NCI-H1417 (cell line): ENCODE data around the gene NSD1.
A peak's percentile ranks its signal among the peaks of the same experiment; 100 is the strongest.
"Not testable (repeated sequence)": the region's sequence is repeated elsewhere in the genome, so short reads cannot be mapped to it uniquely, and the experiment has no call there.

Source experiments
- DNase-seq, 3 experiments: peaks; one replicate each; lab custom pipeline; 2025; lab: John Stamatoyannopoulos, UW

NSD1 gene

DNA sequence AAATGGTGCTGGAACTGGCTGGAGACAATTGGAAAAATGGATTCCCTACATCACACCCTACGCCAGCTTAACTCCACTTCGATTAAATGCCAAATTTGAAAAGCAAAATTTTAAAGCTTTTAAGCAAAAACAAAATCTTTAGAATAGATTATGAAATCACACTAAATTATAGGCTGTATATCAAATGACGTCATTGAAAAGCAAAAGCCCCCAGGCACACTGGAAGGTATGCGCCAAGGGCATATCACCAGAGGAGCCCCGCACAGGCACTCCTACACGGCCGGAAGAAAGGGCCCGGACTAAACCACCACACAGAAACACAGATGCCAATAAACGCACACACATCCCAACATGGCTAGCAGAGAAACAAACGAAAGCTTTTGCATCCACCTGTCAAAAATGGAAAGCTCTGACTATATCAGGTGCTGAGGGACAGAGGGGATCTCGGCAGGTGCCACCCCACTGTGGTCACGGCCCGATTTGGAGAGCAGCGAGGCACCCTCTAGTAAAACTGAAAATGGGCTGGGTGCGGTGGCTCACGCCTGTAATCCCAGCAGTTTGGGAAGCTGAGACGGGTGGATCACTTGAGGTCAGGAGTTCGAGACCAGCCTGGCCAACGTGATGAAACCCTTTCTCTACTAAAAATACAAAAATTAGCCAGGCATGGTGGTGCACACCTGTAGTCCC lies 195.1 kb downstream of the NSD1 start:
- no peak for DNase-seq

DNA sequence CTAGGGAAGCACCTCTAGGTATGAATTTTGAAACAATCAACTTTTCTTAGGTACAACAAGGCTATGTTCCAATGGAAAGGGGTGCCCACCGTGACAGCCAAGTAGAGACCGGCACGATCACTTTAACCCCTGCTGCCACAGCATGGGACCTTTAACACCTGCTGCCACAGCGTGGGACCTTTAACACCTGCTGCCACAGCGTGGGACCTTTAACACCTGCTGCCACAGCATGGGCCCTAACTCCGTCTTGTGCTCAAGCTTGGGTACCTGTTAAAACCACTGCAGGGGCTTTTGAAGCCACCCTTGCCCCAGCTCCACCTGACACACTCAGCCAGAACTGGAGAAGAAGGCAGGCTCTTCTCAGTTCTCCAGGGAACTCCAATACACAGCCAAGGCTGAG lies 196.3 kb downstream of the NSD1 start:
- DNase-seq, result peak in 1 of 3 experiments; percentile 35

DNA sequence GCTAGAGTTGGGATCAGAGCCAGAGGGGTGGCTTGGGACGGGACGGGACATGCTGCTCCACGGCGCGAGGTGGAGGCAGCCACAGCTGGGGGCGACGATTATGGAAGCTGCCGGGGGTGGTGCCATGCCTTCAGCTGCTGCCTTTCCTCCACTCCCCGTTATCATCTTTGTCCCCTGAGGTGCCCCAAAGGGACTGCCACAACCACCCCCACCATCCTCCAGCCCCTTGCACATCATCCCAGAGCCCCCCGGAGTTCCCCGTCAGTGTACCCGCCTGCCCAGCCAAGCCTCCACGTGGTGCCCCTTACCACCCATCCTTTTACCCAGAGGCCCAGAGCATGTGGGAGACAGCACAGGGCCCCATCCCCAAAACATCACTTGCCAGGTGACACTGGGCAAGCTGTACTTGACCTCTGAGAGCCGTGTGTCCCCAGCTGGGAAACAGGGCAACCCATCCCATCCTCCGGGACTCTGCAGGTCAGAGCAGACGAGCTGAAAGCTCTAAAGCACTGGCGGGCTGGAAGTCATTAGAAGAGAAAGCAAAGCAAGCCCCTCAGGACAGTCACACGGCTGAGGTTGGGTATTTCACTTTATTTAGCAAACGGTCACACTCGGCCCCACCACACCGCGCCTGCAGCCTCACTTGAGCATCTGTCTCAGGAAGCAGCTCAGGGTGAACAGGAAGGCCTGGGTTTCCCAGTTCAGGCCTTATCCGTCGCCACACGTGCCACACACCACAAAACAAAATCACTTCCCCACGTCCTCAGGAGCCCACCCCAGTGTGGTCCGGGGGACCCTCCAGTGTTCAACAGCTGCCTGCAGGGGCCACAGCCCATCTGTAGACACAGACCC lies 197.6 kb downstream of the NSD1 start:
- DNase-seq, result no peak

DNA sequence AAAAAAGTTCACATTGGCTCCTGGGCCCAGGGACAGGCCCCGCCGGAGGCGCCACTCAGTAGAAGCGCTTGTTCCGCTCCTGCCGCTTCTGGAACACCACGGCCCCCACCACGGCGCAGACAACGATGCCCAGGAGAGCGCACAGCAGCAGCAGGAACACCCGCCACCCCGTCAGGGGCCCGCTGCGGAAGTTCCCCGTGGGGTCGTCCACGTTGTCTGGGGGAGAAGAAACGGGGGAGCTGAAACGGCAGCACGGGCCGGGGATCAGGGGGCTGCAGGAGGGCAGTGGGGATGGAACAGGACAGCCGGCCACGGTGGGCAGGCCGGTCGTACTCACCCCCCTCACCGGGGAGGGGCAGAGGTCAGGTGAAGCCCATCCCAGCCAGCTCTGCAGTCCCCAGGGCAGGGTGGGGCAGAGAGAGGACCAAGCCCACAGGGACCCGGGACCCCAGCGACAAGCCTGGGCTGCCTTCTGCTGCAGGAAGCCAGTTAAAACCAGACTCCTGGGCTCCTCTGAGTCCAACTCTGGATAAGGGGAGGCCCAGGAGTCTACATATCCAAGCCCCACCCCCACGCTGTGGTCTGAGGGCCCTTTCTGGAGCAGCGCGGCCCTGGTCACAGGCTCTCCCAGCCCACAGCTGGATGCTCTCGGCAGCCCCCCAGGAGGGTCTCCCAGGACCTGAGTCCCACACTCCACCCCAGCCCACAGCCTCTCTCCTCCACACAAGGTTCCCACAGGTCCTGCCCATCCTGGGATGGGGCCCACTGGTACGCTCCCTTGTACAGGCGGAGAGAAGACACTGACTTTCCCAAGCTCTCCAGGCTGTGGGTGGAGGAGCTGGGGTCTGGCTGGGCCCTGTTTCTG lies 198.7 kb downstream of the NSD1 start:
- DNase-seq, result no peak

DNA sequence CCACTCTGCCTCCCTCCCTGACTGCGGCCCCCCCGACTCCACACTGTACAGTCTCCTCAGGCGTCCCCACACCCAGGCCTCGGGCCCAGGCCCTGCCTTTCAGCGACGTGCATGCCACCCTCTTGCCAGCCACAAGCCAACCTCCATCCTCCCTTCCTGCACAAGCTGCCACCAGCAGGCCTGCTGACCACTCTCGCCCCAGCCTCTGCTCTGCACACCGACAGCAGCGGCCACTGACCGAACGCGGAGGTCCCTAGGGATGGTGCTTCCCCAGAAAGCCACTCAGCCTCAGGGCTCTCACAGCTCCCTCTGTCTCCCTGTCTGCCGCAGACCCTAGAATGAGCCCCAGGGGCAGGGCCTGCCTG lies 199.3 kb downstream of the NSD1 start:
- no peak for DNase-seq

DNA sequence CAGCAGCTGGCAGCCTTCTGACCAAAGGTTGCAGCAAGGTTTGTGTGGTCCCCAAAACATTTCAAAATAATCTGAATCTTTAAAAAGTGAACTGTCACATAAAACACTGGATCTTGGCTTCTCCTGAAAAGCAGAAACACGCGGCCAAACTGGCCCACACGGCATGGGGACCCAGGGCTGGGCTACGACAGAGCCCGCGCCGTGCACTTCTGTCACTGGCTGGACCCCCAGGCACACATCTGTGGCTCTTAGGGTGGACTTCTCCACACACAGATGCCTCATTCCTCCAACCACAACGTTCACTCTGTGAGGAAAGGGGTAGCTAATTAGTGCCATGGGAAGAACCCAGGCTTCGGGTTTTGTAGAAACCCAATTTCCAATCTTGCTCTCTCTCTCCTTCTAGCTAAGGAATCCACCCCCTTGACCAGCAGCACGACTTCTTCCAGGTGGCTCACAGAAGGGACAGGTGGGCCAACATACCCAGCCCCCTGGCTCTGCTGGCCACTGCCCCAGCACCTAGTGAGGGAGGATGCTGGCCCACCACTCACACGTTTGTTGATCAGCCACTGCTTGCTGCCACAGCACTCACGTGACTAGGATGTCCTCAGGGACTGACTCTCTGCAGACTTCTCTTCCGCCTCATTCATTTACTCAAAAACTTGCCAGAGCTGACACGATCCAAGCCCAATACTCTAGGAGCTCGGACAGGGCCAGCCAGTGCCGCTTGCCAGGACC lies 200.0 kb downstream of the NSD1 start:
- DNase-seq, result no peak

DNA sequence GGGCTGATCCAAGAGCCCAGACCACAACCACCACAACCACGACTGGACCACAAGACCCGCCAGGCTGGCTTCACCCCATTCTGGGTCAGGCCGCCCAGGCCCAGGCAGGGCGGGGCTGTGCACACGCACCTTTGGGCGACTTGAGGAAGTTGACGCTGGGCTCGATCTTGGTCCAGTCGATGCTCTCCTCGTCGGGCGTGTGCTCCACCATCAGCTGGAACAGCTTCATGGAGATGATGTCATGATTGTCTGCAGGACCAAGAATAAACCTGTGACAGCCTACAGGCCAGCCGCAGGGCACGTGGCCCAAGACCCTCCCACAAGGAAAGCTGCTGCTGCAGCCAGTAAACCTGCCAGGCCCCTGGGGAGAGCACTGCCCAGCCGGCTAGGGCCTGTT lies 200.6 kb downstream of the NSD1 start:
- DNase-seq, result no peak

DNA sequence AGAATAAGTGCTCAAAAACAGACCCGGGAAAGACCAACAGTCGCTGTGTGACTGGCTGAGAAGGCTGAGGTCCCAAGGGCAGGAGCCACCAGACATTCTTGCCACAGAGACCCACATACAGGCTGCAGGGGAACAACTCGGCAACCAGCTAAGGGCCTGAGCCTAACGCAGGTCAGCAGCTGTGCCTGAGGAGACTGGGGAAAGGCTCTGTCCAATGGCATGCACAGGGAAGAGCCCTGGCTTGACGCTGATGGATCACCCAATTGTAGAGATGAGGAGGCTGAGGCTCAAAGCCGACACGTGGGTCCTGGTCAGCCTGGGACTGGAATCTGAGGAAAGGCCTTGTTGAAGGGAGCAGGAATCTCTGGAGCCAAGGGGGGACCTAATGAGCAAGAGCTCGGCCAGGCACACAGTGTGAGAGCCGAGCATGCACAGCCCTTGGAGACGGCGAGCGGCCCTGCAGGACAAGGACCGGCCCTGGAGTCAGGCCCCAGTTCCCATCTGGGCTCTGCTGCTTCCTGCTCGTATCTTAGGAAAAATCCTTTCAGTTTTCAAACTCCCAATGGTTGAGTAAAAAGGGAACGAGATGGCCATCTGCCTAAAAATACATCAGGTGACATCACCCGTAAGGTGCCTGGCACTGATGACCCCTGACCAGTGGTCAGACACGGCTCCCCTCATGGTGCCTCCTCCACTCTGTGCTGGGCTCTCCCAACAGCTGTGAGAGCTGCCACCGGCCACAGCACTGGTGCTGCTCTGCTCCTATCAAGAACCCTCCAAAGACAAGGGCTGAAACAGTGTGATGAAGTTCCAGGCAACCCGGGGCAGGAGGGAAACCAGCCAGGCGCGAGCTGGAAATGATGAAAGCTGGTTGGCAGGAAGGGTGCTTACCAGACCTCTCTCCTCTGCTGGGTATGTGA lies 201.5 kb downstream of the NSD1 start:
- DNase-seq, result no peak

DNA sequence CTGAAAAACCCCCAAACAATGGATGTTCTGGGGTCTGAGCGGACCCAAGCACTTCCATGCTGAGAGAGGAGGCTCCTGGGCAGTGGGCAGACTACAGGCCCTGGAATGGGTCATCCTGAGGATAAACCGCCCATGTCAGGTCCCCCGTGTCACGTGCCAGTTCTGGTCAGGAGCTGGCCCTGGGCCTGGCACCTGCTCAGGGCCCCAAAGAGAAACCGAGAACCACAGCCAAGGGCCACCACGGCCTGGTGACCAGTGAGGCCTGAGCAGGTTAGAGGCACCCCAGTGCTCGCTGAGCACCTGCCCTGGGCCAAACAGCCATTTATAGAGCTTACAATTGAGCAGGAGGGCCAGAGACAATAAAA lies 202.1 kb downstream of the NSD1 start:
- DNase-seq, result no peak

DNA sequence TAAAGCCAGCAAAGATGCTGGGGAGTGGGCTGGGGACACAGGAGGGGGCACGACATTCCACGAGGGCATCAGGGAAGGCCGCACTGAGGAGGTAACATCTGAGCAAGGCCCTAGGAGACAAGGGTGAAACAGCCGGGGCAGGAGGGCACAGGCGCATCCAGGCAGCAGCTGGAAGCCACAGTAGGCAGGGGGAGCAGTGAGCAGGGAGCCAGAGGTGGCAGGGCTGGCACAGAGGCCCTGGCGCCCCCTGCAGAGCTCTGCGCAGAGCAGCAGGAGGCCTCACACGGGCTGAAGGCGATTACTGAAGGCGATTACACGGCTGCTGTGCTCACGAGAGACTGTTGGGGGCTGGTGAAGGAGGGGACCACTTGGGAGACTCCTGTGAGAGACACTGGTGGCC lies 202.5 kb downstream of the NSD1 start:
- DNase-seq, result peak in 1 of 3 experiments; percentile 11

DNA sequence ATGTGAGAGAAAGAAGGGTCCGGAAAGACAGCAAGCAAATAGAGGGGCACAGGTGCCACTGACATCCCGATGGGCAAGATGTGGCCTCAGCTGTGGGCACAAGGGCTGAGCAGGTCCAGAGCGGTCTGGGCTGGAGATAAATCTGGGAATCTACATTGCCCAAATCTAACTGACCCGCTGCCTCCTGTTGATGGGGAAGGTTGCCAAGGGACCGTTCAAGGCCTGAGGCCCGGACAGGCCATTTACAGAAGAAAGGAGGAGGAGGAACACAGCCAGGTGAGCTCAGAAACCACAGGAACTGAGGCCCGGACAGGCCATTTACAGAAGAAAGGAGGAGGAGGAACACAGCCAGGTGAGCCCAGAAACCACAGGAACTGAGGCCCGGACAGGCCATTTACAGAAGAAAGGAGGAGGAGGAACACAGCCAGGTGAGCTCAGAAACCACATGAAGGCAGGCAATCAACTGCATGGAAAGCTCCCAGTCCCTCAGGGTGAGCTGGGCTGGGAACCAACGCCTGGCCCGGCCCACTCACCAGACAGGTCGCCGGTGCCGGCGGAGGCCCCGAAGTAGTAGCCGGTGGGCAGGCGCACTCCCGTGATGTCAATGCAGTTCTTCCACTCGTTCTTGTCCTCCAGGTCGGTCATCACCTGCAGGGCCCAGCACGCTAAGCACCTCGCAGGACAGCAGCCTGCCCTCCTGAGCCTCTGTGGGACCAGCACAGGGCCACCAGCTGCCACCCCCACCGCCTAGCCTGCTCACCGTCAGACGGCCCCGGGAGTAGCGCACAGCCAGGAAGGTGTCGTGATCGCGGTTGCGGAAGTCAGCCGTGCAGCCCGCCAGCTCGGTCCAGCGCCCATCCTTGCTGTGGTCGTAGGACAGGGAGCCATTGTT lies 203.3 kb downstream of the NSD1 start:
- DNase-seq, result no peak

DNA sequence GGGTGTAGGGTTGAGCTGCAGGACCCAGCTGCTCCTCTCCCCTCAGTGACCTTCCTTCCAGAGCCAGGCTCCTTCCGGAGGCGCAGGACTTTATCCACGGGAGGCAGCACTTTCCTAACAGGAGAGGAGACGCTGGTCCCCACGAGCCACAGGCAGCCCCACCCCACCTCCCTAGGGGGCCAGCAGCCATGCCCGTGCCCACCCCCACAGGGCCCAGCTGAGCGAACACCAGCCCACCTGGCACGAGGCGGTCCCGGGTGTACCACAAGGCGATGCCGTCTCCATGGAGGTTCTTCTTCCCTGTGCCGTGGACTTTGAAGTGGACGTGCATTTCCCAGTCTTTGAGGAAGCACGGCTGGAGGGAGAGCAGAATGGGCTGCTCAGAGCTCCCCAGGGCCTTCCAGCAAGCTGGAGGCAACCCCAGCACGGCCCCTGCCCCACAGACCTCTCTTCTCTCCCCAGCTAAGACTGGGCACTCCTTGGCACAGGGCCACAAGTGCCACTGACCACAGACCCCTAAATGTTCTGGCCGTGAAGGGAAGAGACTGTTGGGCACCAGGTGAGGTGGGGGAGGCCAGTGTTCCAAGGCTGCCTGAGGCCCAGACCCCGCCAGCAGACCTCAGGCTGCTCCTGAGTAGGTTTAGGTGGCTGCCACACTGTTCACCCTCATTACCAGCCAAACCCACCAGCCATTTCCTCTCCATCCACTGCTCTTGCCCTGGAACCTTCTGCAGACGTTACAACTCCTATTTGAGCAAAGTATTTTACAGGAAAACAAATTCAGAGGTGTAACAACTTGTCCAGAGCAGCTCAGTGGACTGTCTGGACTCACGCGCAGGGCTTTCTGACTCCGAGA lies 204.9 kb downstream of the NSD1 start:
- DNase-seq, result no peak

DNA sequence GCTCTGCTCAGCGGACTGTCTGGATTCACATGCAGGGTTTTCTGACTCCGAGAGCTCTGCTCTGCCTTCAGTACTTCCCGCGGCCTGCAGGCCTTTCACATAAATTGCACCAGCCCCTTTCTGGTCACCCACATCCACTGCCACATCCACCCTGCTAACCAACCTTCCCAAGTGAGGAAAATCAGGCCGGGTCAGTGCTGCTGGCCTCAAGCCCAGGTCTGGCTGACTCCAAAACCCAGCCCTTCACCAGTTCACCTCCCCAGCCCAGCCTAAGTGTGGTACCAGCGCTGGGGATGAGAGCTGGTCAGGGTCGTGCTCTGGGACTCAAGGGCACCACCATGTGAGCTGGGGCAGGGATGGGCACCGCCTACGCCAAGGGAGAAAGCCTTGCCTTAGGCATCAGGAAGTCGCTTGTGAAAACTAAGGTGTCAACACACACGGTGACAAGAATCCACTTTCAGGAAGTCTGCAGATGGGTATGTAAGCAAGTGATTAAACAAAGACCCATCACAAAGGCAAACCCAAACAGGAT lies 205.6 kb downstream of the NSD1 start:
- DNase-seq, result peak in 1 of 3 experiments; percentile 8

DNA sequence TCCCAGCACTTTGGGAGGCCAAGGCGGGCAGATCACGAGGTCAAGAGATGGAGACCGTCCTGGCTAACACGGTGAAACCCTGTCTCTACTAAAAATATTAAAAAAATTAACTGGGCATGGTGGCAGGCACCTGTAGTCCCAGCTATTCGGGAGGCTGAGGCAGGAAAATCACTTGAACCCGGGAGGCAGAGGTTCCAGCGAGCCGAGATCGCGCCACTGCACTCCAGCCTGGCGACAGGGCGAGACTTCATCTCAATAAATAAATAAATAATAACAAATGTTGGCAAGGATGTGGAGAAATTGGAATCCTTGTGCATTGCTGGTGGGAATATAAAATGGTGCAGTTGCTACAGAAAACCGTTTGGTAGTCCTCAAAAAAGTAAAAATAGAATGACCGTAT lies 209.4 kb downstream of the NSD1 start:
- not testable (repeated sequence) for DNase-seq

DNA sequence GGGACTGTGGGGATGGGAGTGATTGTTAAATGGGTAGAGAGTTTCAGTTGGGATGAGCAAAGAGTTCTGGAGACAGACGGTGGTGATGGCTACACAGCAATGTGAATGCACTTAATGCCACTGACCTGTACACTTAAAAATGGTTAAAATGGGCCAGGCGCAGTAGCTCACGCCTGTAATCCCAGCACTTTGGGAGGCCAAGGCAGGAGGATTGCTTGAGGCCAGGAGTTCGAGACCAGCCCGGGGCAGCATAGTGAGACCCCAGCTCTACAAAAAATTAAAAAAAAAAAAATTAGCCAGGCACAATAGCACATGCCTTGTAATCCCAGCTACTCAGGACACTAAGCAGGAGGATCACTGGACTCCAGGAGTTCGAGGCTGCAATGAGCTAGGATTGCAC lies 210.2 kb downstream of the NSD1 start:
- DNase-seq, result no peak

DNA sequence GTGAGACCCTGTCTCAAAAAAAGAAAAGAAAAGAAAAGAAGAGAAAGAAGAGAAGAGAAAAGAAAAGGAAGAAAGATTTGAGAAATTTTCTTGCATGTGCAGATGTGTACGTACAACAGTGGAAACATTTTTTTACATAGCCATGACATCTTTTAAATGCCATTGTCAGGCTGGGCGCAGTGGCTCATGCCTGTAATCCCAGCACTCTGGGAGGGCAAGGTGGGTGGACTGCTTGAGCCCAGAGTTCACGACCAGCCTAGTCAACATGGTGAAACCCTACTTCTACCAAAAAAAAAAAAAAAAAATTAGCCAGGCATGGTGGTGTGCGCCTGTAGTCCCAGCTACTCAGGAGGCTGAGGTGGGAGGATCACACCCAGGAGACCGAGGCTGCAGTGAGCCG lies 211.3 kb downstream of the NSD1 start:
- DNase-seq, result no peak

DNA sequence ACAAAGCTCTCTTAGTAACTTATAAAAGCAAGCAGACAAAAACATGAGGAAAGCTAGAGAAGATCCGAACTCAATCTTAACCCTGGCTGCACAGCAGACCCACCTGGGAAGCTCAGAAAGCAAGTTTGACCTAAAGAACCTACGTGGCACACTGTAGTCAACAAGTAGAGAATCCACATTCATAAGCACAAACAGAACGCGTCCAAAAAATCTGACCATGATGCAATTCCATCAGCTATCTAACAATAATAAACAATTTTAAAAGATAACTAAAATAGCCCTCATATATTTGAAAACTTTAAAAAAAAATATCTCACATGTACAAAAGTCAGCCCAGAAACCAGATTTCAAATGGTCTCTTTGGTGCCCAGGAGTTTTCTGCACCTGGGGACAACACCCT lies 213.2 kb downstream of the NSD1 start:
- no peak for DNase-seq

DNA sequence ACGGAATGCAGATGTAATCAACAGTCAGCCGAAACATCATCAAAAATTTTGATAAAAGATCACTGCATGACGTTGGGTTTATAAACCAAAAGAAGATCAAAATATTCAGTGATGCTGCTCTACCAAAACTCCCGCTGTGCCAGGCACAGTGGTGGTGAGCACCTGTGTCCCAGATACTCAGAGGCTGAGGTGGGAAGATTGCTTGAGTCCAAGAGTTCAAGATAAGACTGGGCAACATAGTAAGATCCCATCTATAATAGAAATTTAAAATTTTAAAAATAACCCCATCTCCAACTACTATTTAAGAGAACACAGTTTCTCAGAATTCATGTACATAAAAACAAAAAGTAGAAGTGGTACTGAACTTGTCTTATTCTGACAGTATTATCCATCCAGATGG lies 214.1 kb downstream of the NSD1 start:
- DNase-seq, result no peak

DNA sequence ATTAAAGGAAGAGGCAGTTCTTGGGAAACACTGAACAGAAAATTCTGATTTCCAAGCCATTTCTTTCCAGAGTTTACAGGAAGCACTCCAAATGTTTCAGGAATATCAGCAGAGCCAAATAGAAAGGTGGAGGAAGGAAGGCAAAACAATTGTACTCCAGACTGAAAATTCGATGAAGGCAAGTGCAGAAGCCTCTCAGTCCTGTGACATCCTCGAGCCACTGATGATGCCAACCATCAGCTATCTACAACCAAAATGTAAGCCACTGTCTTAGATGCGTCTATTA lies 215.7 kb downstream of the NSD1 start:
- DNase-seq, result no peak
